GM19043 (cell line): ENCODE data around the gene C19orf38.
"Not testable (repeated sequence)": the region's sequence is repeated elsewhere in the genome, so short reads cannot be mapped to it uniquely, and the experiment has no call there.

Experiments
- ATAC-seq: cut with Tn5 transposase; IDR thresholded peaks from one replicate; pipeline ENCODE4 v1.9.1; 2021; ENCODE audit warnings: low read depth; ENCODE audit not compliant: unreplicated experiment

The C19orf38 gene

GRCh38 chr19:10819124-10820060 lies 28.8 kb upstream of the C19orf38 start:
- no peak for ATAC-seq

- ATAC-seq = no peak
Measured at GRCh38 chr19:10820173-10820572, 28.0 kb upstream of the C19orf38 start.

- ATAC-seq = no peak
Measured at GRCh38 chr19:10823690-10824089, 24.5 kb upstream of the C19orf38 start.

GRCh38 chr19:10826231-10826630 lies 22.0 kb upstream of the C19orf38 start:
- no peak for ATAC-seq

GRCh38 chr19:10826846-10827245 lies 21.4 kb upstream of the C19orf38 start:
- no peak for ATAC-seq

GRCh38 chr19:10828981-10829821 lies 19.0 kb upstream of the C19orf38 start:
- no peak for ATAC-seq

GRCh38 chr19:10829967-10830366 lies 18.2 kb upstream of the C19orf38 start:
- ATAC-seq = no peak

GRCh38 chr19:10830370-10830769 lies 17.8 kb upstream of the C19orf38 start:
- ATAC-seq = no peak

GRCh38 chr19:10830931-10831779 lies 17.1 kb upstream of the C19orf38 start:
- ATAC-seq = no peak

- ATAC-seq = no peak
Measured at GRCh38 chr19:10831987-10832938, 16.0 kb upstream of the C19orf38 start.

GRCh38 chr19:10832939-10833296 lies 15.3 kb upstream of the C19orf38 start:
- no peak for ATAC-seq

GRCh38 chr19:10835089-10835753 lies 13.0 kb upstream of the C19orf38 start:
- ATAC-seq = no peak

- ATAC-seq = peak; percentile 73
Measured at GRCh38 chr19:10835754-10836478, 12.3 kb upstream of the C19orf38 start, which contains the start of gene TMED1. TMED1 (minus strand) TSS chr19:10836212; CDS start chr19:10836191, 21 bp downstream.

GRCh38 chr19:10836479-10837330 lies 11.5 kb upstream of the C19orf38 start:
- ATAC-seq = no peak

- ATAC-seq = not testable (repeated sequence)
Measured at GRCh38 chr19:10837649-10838048, 10.6 kb upstream of the C19orf38 start.

GRCh38 chr19:10838377-10838776 lies 9.8 kb upstream of the C19orf38 start:
- no peak for ATAC-seq
